Stimulated activated CD4-positive, alpha-beta T cell treated with anti-CD3 and anti-CD28 coated beads, Interleukin-2, amount 100 ng/mL, for 4 hours (primary cell): Measurements from ENCODE around the gene TOP2A.

Experiments
- DNase-seq: peaks from one replicate; pipeline ENCODE4 v3.0.0-alpha.2; 2020; ENCODE audit warnings: low read depth

Gene TOP2A, protein sequence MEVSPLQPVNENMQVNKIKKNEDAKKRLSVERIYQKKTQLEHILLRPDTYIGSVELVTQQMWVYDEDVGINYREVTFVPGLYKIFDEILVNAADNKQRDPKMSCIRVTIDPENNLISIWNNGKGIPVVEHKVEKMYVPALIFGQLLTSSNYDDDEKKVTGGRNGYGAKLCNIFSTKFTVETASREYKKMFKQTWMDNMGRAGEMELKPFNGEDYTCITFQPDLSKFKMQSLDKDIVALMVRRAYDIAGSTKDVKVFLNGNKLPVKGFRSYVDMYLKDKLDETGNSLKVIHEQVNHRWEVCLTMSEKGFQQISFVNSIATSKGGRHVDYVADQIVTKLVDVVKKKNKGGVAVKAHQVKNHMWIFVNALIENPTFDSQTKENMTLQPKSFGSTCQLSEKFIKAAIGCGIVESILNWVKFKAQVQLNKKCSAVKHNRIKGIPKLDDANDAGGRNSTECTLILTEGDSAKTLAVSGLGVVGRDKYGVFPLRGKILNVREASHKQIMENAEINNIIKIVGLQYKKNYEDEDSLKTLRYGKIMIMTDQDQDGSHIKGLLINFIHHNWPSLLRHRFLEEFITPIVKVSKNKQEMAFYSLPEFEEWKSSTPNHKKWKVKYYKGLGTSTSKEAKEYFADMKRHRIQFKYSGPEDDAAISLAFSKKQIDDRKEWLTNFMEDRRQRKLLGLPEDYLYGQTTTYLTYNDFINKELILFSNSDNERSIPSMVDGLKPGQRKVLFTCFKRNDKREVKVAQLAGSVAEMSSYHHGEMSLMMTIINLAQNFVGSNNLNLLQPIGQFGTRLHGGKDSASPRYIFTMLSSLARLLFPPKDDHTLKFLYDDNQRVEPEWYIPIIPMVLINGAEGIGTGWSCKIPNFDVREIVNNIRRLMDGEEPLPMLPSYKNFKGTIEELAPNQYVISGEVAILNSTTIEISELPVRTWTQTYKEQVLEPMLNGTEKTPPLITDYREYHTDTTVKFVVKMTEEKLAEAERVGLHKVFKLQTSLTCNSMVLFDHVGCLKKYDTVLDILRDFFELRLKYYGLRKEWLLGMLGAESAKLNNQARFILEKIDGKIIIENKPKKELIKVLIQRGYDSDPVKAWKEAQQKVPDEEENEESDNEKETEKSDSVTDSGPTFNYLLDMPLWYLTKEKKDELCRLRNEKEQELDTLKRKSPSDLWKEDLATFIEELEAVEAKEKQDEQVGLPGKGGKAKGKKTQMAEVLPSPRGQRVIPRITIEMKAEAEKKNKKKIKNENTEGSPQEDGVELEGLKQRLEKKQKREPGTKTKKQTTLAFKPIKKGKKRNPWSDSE (N-terminal part only)

DNA sequence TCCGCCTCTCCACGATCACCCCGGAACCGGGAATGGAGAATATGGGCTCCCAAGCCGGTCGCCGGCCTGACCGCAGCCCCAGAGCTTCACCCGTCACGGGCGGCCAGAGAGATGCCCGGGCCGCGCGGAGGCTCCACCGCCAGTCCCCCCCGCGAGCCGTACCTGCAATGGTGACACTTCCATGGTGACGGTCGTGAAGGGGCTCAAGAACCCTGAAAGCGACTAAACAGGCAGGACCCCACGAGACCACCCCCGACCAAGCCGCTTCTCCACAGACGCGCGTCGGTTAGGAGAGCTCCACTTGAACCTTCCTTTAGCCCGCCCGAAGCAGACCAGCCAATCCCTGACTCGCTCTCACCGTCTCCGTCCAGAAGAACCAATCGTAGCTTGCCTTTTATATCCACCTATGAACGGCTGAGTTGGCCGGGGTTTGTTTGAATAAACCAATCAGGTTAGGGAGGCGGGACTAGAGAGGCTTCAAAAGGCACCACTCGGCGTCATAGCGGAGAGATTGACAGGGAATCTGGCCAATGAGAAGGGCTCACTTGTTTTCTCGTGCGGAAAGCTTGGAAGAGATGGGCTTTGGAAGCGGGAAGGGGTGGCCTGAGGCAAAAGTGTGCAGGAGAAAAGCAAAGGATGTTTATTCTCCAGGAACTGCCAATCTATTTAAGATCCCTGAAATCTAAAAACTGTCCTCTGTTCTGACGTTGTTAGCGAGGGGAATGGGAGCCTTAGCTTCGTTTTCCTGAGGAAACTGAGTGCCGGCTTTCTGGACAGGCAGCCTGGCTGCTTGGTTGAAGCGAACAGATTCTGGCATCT, at the start of gene TOP2A:
Gene TOP2A (minus strand): TSS at position 288 of the 819 bp plus-strand sequence. CDS start 105 bp downstream, at position 183.
- DNase-seq: peak; percentile 89

DNA sequence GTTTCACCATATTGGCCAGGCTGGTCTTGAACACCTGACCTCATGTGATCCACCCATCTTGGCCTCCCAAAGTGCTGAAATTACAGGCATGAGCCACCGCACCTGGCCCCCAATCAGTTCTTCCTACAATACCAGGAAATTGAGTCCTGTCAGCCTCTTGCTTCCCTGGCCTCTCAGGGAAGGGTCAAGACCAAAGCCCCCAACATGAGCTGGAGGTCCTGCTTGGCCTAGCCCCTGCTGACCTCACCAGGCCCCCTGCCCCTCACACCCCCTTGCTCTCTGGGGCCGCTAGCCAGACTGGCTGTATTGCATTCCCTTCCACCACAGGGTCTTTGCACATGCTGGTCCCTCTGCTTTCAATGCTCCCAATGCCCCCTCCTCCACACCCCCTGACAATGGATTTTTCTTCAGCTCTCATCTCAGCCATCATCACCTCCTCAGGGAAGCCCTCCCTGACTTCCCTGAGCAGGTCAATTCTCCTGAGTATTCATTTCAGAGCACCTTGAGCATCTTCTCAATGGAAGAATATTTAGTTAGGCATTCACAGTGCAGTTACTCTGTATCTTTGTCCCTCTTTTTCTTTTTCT, 49.7 kb upstream of the TOP2A start:
- DNase-seq: no peak

DNA sequence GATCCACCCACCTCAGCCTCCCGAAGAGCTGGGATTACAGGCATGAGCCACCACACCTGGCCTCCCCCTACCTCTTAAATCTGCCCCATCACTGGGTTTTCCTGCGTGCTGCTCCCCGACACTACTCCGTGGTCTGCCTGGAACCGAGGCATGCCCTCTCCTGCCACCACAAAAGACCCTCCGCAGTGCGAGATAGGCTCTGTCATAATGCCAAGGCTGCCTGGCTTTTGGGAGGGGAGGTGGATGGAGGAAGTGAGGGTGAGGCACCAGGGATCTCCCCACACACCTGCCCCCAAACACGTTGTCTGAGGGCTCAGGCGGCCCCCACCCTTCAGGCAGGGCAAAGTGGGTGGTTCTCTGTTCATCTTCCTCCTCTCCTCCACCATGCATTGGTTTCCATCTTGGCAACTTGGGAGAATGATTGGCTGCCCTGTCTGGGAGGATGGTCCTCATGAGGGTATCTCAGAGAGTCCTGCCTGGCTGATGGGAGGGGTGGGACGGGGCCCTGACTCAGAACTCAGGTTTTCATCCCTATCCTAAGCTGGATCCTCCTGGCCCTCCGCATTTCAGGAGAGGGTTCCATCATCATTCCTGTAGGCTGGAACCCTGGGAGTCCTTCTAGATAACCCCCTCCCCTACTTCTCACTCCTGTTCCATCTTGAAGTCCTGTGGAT, 48.7 kb upstream of the TOP2A start:
- no peak for DNase-seq

DNA sequence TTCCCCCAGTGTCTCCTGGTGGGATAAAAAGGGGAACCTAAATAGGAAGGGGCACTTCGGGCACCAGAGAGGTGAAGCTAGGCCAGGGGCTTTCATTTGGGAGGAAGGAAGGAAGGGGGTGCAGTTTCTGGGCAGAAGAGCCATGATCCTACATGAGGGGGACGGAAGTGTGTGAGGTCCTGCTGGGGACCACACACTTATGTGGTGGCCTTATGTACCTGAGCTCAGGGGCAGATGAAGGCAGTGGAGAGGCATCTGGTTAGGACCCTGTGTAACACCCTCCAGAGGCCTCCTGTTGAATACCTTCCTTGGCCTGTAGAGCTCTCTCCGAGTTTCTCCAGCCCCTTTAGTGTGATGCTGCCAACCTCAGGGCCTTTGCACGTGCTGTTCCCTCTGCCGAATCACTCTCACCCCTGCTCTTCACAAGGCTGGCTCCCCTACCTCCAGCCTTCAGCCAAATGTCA, 46.7 kb upstream of the TOP2A start:
- DNase-seq: no peak

- no peak for DNase-seq
Measured at GRCh38 chr17:40463122-40463550, 45.4 kb upstream of the TOP2A start.

- no peak for DNase-seq
Measured at GRCh38 chr17:40462343-40463121, 44.8 kb upstream of the TOP2A start.

GRCh38 chr17:40461732-40462342, 44.1 kb upstream of the TOP2A start:
- DNase-seq: no peak

GRCh38 chr17:40460968-40461731, 43.5 kb upstream of the TOP2A start:
- DNase-seq: no peak

GRCh38 chr17:40460604-40460967, 42.9 kb upstream of the TOP2A start:
- no peak for DNase-seq

DNA sequence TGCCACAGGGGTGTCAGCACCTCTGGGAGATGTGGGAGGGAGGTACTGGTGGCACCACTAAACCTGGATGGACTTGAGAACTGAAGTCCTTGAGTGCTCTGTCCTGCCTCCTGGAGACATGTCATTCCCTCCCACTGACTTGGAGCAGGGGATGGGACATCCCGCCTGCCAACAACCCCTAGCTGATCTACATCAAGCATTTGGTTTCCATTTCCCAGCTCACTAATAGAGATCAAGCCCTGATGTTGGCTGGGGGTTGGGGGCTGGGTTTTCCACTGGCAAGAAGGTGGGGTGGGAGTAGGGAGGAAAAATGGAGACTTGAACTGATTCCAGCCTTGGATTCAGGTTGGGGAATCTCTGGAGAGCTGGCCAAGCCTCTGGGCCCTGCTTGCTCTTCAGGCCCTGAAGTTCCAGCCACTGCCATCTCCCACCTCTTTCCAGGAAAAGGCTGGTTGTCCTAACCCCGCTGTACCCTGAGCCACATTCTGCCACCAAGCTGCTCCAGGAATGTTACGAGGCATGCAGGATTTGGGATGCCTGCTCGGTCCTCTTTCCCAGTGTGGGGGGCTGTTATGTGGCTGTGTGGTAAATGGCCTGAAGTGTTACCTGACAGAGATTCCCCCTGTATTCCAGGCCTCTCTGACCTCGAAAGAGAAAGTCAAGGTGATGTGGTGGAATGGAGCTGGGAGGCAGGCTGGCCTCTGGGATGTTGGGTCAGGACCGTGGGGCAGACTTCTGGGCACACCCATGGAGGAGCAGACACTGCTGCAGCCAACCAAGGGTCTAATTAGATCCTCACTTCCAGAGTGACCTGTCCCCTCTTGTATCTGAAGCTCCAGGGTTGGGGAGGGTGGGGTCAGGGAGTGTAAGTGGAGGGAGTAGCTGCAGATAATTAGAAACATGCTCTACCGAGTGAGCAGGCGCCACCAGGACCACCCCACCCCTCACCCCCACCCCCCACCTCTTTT, 42.2 kb upstream of the TOP2A start:
- no peak for DNase-seq

DNA sequence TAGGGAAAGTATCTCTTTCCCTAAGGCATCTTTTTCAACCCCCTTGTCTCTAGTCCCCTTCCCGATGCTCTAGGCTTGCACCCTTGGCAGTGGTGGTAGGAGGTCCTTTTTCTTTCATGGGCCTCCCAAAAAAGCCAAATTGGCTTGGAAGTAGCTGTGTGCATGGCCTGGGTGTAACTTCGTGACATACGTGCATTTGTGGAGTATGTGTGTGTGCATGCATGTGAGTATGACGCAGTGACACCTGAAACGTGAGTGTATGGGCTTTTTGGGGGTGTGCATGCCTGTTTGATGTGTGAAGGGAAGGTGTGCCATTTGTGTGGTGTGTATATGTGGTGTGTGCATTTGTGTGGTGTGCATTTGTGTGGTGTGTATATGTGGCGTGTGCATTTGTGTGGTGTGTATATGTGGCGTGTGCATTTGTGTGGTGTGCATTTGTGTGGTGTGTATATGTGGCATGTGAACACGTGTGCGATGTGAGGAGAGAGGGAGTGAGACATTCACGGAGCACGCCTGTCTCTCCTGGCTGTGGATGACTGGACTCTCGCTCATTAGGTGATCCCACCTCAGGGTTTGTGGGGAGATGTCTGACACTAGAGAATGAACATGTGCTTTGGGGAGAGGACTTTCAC, 41.3 kb upstream of the TOP2A start:
- no peak for DNase-seq

DNA sequence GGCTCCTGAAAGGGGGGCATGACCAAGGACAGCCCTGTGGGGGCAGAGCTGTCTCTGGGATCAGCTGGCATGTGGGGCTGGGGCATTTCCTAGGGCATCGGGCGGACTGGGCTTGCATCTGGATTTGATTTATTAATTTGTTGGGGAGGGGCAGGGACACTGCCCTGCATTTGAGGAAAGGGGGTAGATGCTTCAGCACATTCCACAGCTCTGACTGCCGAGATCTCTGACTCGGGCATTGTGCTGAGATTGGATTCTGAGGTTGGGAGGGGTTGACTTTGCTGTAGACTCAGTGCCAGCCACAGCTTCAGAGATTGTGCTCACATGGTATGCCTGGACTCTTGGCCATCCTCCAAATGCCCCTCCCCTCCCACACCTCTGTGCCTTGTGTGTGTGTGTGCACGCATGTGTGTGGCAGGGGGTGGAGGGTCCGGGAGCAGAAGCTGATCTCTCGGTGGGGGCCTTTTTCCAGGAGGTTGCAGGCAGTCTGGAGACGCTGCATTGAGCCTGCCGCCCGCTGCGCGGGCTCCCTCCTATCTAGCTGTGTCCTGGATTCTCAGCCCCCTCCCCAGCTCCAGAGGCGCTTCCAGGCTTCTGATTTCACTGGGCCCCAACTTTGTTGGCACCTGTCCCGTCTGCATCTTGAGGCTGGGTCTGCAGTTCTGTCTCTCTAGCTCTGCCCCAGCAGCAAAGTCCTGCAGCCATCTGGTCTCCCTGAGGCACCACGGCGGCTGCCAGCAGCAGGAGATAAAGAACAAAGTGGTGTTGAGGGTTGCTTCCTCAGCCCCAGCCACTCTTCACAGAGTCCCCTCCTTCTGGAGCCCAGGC, 40.5 kb upstream of the TOP2A start:
- no peak for DNase-seq

DNA sequence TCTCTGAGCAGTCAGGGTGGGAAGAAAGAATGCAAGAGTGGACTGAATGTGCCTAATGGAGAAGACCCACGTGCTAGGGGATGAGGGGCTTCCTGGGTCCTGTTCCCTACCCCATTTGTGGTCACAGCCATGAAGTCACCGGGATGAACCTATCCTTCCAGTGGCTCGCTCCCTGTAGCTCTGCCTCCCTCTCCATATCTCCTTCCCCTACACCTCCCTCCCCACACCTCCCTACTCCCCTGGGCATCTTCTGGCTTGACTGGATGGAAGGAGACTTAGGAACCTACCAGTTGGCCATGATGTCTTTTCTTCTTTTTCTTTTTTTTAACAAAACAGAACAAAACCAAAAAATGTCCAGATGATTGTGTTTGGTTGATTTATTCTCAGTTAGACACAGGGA, 39.7 kb upstream of the TOP2A start:
- DNase-seq: no peak

DNA sequence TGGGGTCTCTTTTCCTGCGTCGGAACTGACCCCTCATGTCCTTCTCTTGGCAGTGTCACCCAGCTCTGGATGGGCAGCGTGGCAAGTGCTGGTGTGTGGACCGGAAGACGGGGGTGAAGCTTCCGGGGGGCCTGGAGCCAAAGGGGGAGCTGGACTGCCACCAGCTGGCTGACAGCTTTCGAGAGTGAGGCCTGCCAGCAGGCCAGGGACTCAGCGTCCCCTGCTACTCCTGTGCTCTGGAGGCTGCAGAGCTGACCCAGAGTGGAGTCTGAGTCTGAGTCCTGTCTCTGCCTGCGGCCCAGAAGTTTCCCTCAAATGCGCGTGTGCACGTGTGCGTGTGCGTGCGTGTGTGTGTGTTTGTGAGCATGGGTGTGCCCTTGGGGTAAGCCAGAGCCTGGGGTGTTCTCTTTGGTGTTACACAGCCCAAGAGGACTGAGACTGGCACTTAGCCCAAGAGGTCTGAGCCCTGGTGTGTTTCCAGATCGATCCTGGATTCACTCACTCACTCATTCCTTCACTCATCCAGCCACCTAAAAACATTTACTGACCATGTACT, 38.8 kb upstream of the TOP2A start:
- DNase-seq: no peak

DNA sequence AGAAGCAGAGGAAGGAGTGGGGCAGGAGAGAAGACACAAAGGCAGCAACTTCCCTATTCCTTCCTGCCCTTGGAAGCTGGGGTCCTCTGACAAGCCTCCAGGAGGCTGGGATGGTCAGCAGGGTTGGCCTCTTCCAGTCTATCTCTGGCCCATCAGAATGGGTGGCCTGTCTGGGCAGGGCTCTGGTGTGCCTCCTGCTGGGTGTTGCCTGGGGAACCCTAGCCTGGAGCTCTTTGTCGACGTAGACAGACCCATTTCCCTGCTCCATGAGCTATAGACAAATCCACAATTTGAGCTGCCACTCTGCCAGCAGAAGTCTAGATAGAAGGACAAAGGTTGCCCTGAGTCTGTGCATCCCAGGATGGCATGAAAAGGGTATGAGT, 36.9 kb upstream of the TOP2A start:
- no peak for DNase-seq
